H1 (cell line): ENCODE measurements around the gene PTPRJ. TPM values are rescaled to one million over a fixed set of nuclear protein-coding genes. Genes with fewer than 3 reads are reported as not detected.

Experiments used
- CBX8 ChIP-seq: fragments of 300-800, 300-1000 bp; sonication (generic); IDR thresholded peaks from 2 replicates; pipeline ENCODE4 v1.7.1; 2016; ENCODE audit warnings: low read depth, low read length, borderline replicate concordance
- polyA plus RNA-seq, 7 experiments: library from polyadenylated mRNA; depleted of rRNA in 3 of 7; stranded (reverse) in 5 of 7; unstranded in 2 of 7; fragments of >200 nt in 5 of 7; fragments of 200-250 nt in 2 of 7; gene quantifications; 1 replicate in 5 of 7; 2 replicates in 1 of 7; 4 replicates in 1 of 7; pipeline versions ENCODE4 v1.2.1 to v1.2.3, GENCODE V29; 2011 to 2013; ENCODE audit warnings: missing spikeins in 2 of 7, mixed read lengths in 2 of 7
- total RNA-seq: library from RNA; stranded (reverse); fragmentation: NEBNext Ultra II Directional; extraction: Animal tissue kit (Norgen Biotek cat#: 25700); gene quantifications from 2 replicates; pipeline ENCODE4 v1.2.1, GENCODE V29; 2021

The PTPRJ gene
- total and polyA plus RNA-seq, 2 of the 8 experiments (the other 6 are each of a cell fraction or from before 2014, with no cell fraction given): 4.4 to 22.6 TPM

GRCh38 chr11:48013269-48013901 is 33.0 kb downstream of the PTPRJ start (continued):
- no peak for TF ChIP-seq CBX8
